Vagina (tissue), 2 donors: ENCODE results near the gene LRRC26.

ENCODE experiments used
- CTCF ChIP-seq, 3 experiments: fragments of 450-650 bp in 2 of 3; fragments of 200-600 bp in 1 of 3; sonication (generic) in 1 of 3; IDR thresholded peaks; one replicate each; pipeline ENCODE4 v1.5.1; 2017 to 2019; ENCODE audit warnings: antibody characterized with exemption in 3 of 3, mild to moderate bottlenecking in 2 of 3, moderate library complexity in 2 of 3
- POLR2A ChIP-seq, 2 donors: fragments of 450-650 bp; IDR thresholded peaks; one replicate each; pipeline ENCODE4 v1.6.1; 2017; ENCODE audit warnings: antibody characterized with exemption in 2 of 2, mild to moderate bottlenecking in 2 of 2, moderate library complexity in 2 of 2

- TF ChIP-seq POLR2A (IDR thresholded peaks at IDR 0.05) = peak in 1 of 2 donors; percentile 79
- TF ChIP-seq CTCF (IDR thresholded peaks at IDR 0.05) = no peak
Observed at GRCh38 chr9:137200311-137201204, 30.7 kb upstream of the LRRC26 start, which contains the start of gene TPRN.
